GM12874 (cell line): ENCODE measurements around the gene MAGI3.

Experiments
- CTCF ChIP-seq: IDR thresholded peaks from 2 replicates; pipeline ENCODE4 v1.5.1; 2011; ENCODE audit warnings: low read depth, mild to moderate bottlenecking, control low read depth, low read length, moderate library complexity; ENCODE audit not compliant: insufficient read depth

Gene MAGI3

GRCh38 chr1:113641396-113641795 lies 251.1 kb downstream of the MAGI3 start:
- no peak for TF ChIP-seq CTCF

- TF ChIP-seq CTCF, result no peak
These were observed 256.8 kb downstream of the MAGI3 start for GRCh38 chr1:113647164-113647563.

GRCh38 chr1:113648478-113648877 lies 258.2 kb downstream of the MAGI3 start:
- no peak for TF ChIP-seq CTCF

- no peak for TF ChIP-seq CTCF
These were observed 262.5 kb downstream of the MAGI3 start for GRCh38 chr1:113652771-113653170.

GRCh38 chr1:113653741-113654140 lies 263.4 kb downstream of the MAGI3 start:
- TF ChIP-seq CTCF, result no peak

GRCh38 chr1:113654883-113655282 lies 264.6 kb downstream of the MAGI3 start:
- TF ChIP-seq CTCF, result no peak

- TF ChIP-seq CTCF, result no peak
These were observed 266.8 kb downstream of the MAGI3 start for GRCh38 chr1:113657126-113657525.
